IMR-90 (cell line): ENCODE data around the gene MTG1. TPM values are rescaled to one million over a fixed set of nuclear protein-coding genes. Genes with fewer than 3 reads are reported as not detected.
"Not testable (repeated sequence)": the region's sequence is repeated elsewhere in the genome, so short reads cannot be mapped to it uniquely, and the experiment has no call there.

ENCODE experiments used
- ATAC-seq: fragments of 200-7000 bp; cut with Tn5 transposase; 2 replicates; pipeline ENCODE4 v1.9.1; 2020; ENCODE audit warnings: low read depth, mild to moderate bottlenecking, moderate library complexity
- BruUV-seq: library from RNA; stranded (reverse); fragments of 400-500 nt; replicated peaks from 2 replicates; lab custom pipeline; 2021; lab: Mats Ljungman, UMichigan
- CTCF ChIA-PET: fragments of 300-600 bp; formaldehyde crosslinking; extraction: SDS; loops from one replicate; lab custom pipeline; 2021; ENCODE audit warnings: antibody characterized with exemption; lab: Yijun Ruan, JAX
- POLR2A ChIA-PET: fragments of 300-600 bp; sonication (Branson Sonifier 250); formaldehyde crosslinking; loops from one replicate; lab custom pipeline; 2022; ENCODE audit warnings: antibody characterized with exemption; ENCODE audit not compliant: unreplicated experiment; lab: Charles Lee
- DNase-seq: peaks from one replicate; pipeline ENCODE4 v3.0.0; 2013
- H2AFZ ChIP-seq: replicated peaks from 2 replicates; pipeline ENCODE3; 2013; ENCODE audit warnings: low read length, mild to moderate bottlenecking; ENCODE audit not compliant: poor library complexity
- H2AK5ac ChIP-seq: 2 replicates; pipeline ENCODE4 v1.6.1; 2013; ENCODE audit warnings: low read depth, low read length, inconsistent platforms
- H2AK9ac ChIP-seq: replicated peaks from 2 replicates; pipeline ENCODE3; 2013; ENCODE audit warnings: mild to moderate bottlenecking, low read depth, low read length, moderate library complexity; ENCODE audit not compliant: poor library complexity
- H2BK120ac ChIP-seq: 2 replicates; pipeline ENCODE4 v1.6.1; 2013; ENCODE audit warnings: low read depth, low read length, inconsistent platforms
- H2BK15ac ChIP-seq: 3 replicates; pipeline ENCODE4 v1.6.1; 2013; ENCODE audit warnings: low read depth, low read length, inconsistent platforms
- H2BK20ac ChIP-seq: 2 replicates; pipeline ENCODE4 v1.6.1; 2013; ENCODE audit warnings: low read depth, mild to moderate bottlenecking, inconsistent platforms, low read length, moderate library complexity
- H2BK5ac ChIP-seq: 2 replicates; pipeline ENCODE4 v1.6.1; 2013; ENCODE audit warnings: mild to moderate bottlenecking, low read depth, low read length, inconsistent platforms; ENCODE audit not compliant: poor library complexity, severe bottlenecking
- H3K14ac ChIP-seq: replicated peaks from 2 replicates; pipeline ENCODE4 v1.6.1; 2013; ENCODE audit warnings: low read depth, low read length, inconsistent platforms
- H3K18ac ChIP-seq: 2 replicates; pipeline ENCODE4 v1.6.1; 2013; ENCODE audit warnings: low read depth, low read length, control low read depth
- H3K23ac ChIP-seq: 2 replicates; pipeline ENCODE4 v1.6.1; 2013; ENCODE audit warnings: low read depth, low read length, inconsistent platforms
- H3K27ac ChIP-seq: 2 replicates; pipeline ENCODE4 v1.5.1; 2013; ENCODE audit warnings: mild to moderate bottlenecking, control low read depth, low read length; ENCODE audit not compliant: insufficient read depth
- H3K27me3 ChIP-seq: 2 replicates; pipeline ENCODE4 v1.6.1; 2013; ENCODE audit warnings: low read length; ENCODE audit not compliant: control insufficient read depth, insufficient read depth
- H3K36me3 ChIP-seq: 2 replicates; pipeline ENCODE4 v1.6.1; 2013; ENCODE audit warnings: low read length, mixed read lengths; ENCODE audit not compliant: control insufficient read depth, insufficient read depth
- H3K4ac ChIP-seq: 2 replicates; pipeline ENCODE4 v1.6.1; 2013; ENCODE audit warnings: low read depth, low read length, inconsistent platforms
- H3K4me1 ChIP-seq: 2 replicates; pipeline ENCODE4 v1.6.1; 2013; ENCODE audit warnings: low read length, mixed read lengths; ENCODE audit not compliant: control insufficient read depth, insufficient read depth
- H3K4me2 ChIP-seq: 2 replicates; pipeline ENCODE4 v1.6.1; 2013; ENCODE audit warnings: low read depth, mild to moderate bottlenecking, control low read depth, low read length, moderate library complexity
- H3K4me3 ChIP-seq: 2 replicates; pipeline ENCODE4 v1.5.1; 2013; ENCODE audit warnings: low read depth, mild to moderate bottlenecking, control low read depth, low read length, moderate library complexity; ENCODE audit not compliant: insufficient read depth
- H3K56ac ChIP-seq: 2 replicates; pipeline ENCODE4 v1.6.1; 2013; ENCODE audit warnings: low read length, inconsistent platforms; ENCODE audit not compliant: insufficient read depth; ENCODE audit errors: extremely low read depth
- H3K79me1 ChIP-seq, 2 experiments: 2 replicates each; pipeline ENCODE4 v1.6.1; 2013; ENCODE audit warnings: low read length in 2 of 2, inconsistent platforms in 1 of 2, low read depth in 1 of 2
- H3K9ac ChIP-seq: 2 replicates; pipeline ENCODE4 v1.6.1; 2013; ENCODE audit warnings: low read depth, low read length, control low read depth
- H3K9me1 ChIP-seq: 2 replicates; pipeline ENCODE4 v1.6.1; 2013; ENCODE audit warnings: low read length, inconsistent platforms; ENCODE audit not compliant: insufficient read depth
- H3K9me3 ChIP-seq: 2 replicates; pipeline ENCODE4 v1.6.1; 2013; ENCODE audit warnings: low read length; ENCODE audit not compliant: control insufficient read depth, insufficient read depth
- H4K20me1 ChIP-seq: 2 replicates; pipeline ENCODE4 v1.6.1; 2013; ENCODE audit warnings: low read length, inconsistent platforms; ENCODE audit not compliant: insufficient read depth
- H4K5ac ChIP-seq: 2 replicates; pipeline ENCODE4 v1.6.1; 2013; ENCODE audit warnings: mild to moderate bottlenecking, low read depth, low read length, control low read depth
- H4K8ac ChIP-seq, 2 experiments: 2 replicates each; pipeline ENCODE4 v1.6.1; 2013; ENCODE audit warnings: low read depth in 2 of 2, low read length in 2 of 2, control low read depth in 1 of 2, inconsistent platforms in 1 of 2
- H4K91ac ChIP-seq: 2 replicates; pipeline ENCODE4 v1.6.1; 2013; ENCODE audit warnings: low read depth, low read length, inconsistent platforms; ENCODE audit not compliant: insufficient read depth
- BHLHE40 ChIP-seq: fragments of 150-350 bp; IDR thresholded peaks from 2 replicates; pipeline ENCODE4 v1.6.1; 2016; ENCODE audit warnings: mild to moderate bottlenecking, low read depth, low read length
- CHD1 ChIP-seq: IDR thresholded peaks from 2 replicates; pipeline ENCODE4 v1.6.1; 2012; ENCODE audit warnings: low read depth, low read length, improper control_type of control experiment
- WGBS, 2 experiments: methylation state at CpG; one replicate each; pipeline versions ENCODE4 v1.1.5 to v1.1.7; 2013; ENCODE audit warnings: missing lambda C conversion rate in 2 of 2; ENCODE audit not compliant: insufficient read length in 1 of 2; ENCODE audit errors: extremely low coverage in 2 of 2; 5-methylcytosine and 5-hydroxymethylcytosine counted together
- dilution Hi-C: fragments of 300-500 bp; cut with HindIII; formaldehyde crosslinking; loops from one replicate; pipeline ENCODE4 v1.14.3; 2018; ENCODE audit warnings: low sequenced_read_pairs; ENCODE audit not compliant: unreplicated experiment
- in situ Hi-C: fragments of 300-500 bp; cut with MboI; formaldehyde crosslinking; loops from 3 replicates; pipeline ENCODE4 v1.14.3; 2019; ENCODE audit warnings: low sequenced_read_pairs, inconsistent platforms, mixed read lengths
- intact Hi-C: fragments of 100-400 bp; cut with micrococcal nuclease; formaldehyde crosslinking; loops from 2 replicates; pipeline ENCODE4 v1.10.0; 2022
- polyA plus RNA-seq, 3 experiments: library from polyadenylated mRNA; depleted of rRNA; stranded (reverse); fragments of >200 nt; gene quantifications; 2 replicates each; pipeline ENCODE4 v1.2.3, GENCODE V29; 2012; ENCODE audit warnings: low replicate concordance in 1 of 3
- total RNA-seq: library from RNA; depleted of rRNA; stranded (reverse); fragments of >200 nt; gene quantifications from 2 replicates; pipeline ENCODE4 v1.2.3, GENCODE V29; 2012

Gene MTG1
- total and polyA plus RNA-seq, 2 of the 4 experiments (the other 2 are of a cell fraction) = 38.5 to 64.8 TPM

DNA sequence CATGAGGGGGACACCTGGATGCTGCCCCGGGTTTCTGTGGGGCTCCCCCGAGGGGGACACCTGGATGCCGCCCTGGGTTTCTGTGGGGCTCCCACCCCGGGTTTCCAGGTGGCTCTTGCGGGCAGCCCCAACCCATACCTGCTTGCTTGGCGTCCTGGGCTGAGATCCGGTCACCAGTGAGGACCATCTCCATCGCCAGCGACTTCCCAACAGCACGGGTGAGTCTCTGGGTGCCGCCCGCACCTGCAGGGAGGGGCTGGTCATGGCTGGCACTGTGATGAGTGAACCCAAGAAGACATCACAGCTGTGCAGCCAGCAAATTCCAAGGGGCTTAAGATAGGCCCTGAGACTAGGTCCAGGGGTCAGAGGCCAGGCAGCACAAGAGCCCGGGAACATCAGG is 27.2 kb upstream of the MTG1 start:
- ATAC-seq = no peak

GRCh38 chr10:133367461-133367860 is 26.5 kb upstream of the MTG1 start:
- peaks cover 53% of the 10 kb centered on the region for H3K36me3 ChIP-seq
- H3K9me1 ChIP-seq, H2BK5ac ChIP-seq, H2AK9ac ChIP-seq, BruUV-seq, intact Hi-C loops, H3K18ac ChIP-seq, H2BK120ac ChIP-seq, H3K9me3 ChIP-seq, H2AK5ac ChIP-seq, H2BK20ac ChIP-seq, H3K23ac ChIP-seq, H2AFZ ChIP-seq, H3K9ac ChIP-seq, H3K4ac ChIP-seq, H2BK15ac ChIP-seq, POLR2A ChIA-PET, H3K4me1 ChIP-seq, H4K5ac ChIP-seq, H4K20me1 ChIP-seq, H3K14ac ChIP-seq, H3K56ac ChIP-seq, CTCF ChIA-PET, H3K4me3 ChIP-seq, H3K27ac ChIP-seq, DNase-seq, H4K91ac ChIP-seq, H4K8ac ChIP-seq, H3K27me3 ChIP-seq, H3K4me2 ChIP-seq, ATAC-seq, in situ Hi-C loops, dilution Hi-C loops: not testable (repeated sequence)
- no CpG with 5 or more reads among the region's 7 CpGs for WGBS, 2 experiments
- H3K79me1 ChIP-seq = peaks cover 6 to 12% of the 10 kb centered on the region in 2 experiments; a peak in 3 of 4 replicates

More for the DNA sequence above, 27.2 kb upstream of the MTG1 start:
- Histone ChIP-seq H3K9me1 (no peaks in the 10 kb centered on the region; the same call in 1 of the 2 replicates), H3K9me3 (no peaks in the 10 kb centered on the region), H3K56ac (no peak overlapping the region), H3K18ac (no peak overlapping the region), H2AFZ (no peak overlapping the region), H2AK9ac (no peak overlapping the region), H4K8ac (no peak overlapping the region), H2BK20ac (no peak overlapping the region), H3K14ac (no peak overlapping the region), H2BK5ac (no peak overlapping the region), H2BK15ac (no peak overlapping the region), H4K20me1 (no peaks in the 10 kb centered on the region), H3K9ac (no peak overlapping the region), H4K5ac (no peak overlapping the region), H3K4me3 (no peak overlapping the region), H3K4me1 (no peaks in the 10 kb centered on the region), H3K79me1 (peaks cover under 1 to 6% of the 10 kb centered on the region in 2 experiments; a peak in 3 of 4 replicates), H2AK5ac (no peak overlapping the region), H3K36me3 (peaks cover 58% of the 10 kb centered on the region), H2BK120ac (no peak overlapping the region), H3K4ac (no peak overlapping the region), H4K91ac (no peak overlapping the region), H3K27me3 (no peaks in the 10 kb centered on the region), H3K23ac (no peak overlapping the region), H3K4me2 (no peak overlapping the region), H3K27ac (no peak overlapping the region)
- in situ Hi-C loops (no loop called here), dilution Hi-C loops (no loop called here), intact Hi-C loops (no loop called here)
- 98% methylated on average over 6 of the region's 13 CpGs; no CpG with 5 or more reads in 1 of the 2 experiments for WGBS, 2 experiments
- TF ChIP-seq CHD1 = no peak
- no peak for TF ChIP-seq BHLHE40
- BruUV-seq = no TSS peak
- POLR2A ChIA-PET = no interaction called here
- CTCF ChIA-PET = no interaction called here
- DNase-seq = no peak
